Measurements from ENCODE around the gene DIPK1B.

DIPK1B gene

DNA sequence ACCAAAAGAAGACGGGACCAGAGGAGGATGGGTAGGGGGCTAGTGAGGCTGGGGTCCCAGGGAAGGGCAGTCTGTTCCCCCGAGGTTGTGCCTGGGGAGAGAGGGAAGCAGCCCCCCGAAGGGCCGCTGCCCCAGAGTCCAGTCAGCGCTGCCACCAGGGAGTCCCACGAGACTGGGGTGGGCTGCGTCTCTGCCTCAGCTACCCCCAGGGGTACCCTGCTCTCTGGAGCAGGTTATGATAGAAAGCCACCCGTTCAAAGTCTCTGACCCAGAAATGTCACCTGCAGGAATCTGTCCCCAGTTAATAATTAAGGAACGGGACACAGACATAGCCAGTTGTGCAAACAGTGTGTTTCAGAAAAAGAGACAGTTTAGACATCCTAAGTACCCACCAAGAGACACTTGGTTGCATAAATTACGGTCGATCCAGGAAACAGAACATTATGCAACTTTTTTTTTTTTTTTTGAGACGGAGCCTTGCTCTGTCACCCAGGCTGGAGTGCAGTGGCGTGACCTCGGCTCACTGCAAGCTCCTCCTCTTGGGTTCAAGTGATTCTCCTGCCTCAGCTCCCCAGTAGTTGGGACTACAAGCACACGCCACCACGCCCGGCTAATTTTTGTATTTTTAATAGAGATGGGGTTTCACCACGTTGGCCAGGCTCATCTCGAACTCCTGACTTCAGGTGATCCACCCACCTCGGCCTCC is 14.4 kb upstream of the DIPK1B start:
- Histone ChIP-seq H2BK120ac (ENCODE audit: low read depth, low read length) (no peak overlapping the region), H3K4me1 (ENCODE audit: control insufficient read depth, low read depth, low read length) (peaks cover 2% of the 10 kb centered on the region), H2AK5ac (ENCODE audit: low read length) (no peak overlapping the region), H4K8ac (ENCODE audit: low read depth, low read length) (no peak overlapping the region), H3K79me2 (ENCODE audit: control insufficient read depth, insufficient read depth, low read length) (no peaks in the 10 kb centered on the region), H4K5ac (ENCODE audit: low read length) (no peak overlapping the region), H3K27ac (ENCODE audit: low read depth, low read length) (no peak overlapping the region), H3K27me3 (ENCODE audit: insufficient read depth, low read length, poor library complexity) (no peaks in the 10 kb centered on the region), H3K23ac (ENCODE audit: low read length) (no peak overlapping the region), H2BK15ac (replicated peaks; ENCODE audit: low read depth) (no peak overlapping the region), H3K18ac (ENCODE audit: low read length) (no peak overlapping the region), H3K4ac (ENCODE audit: low read depth, low read length) (no peak overlapping the region), H3K4me2 (ENCODE audit: low read length) (no peak overlapping the region), H3K9ac (ENCODE audit: low read length) (no peak overlapping the region), H3K79me1 (ENCODE audit: low read length) (no peaks in the 10 kb centered on the region), H2BK5ac (ENCODE audit: low read length) (no peak overlapping the region), H3K36me3 (ENCODE audit: control insufficient read depth, insufficient read depth, low read length) (no peaks in the 10 kb centered on the region), H3K4me3 (ENCODE audit: low read length) (no peak overlapping the region), H3K56ac (ENCODE audit: low read length) (no peak overlapping the region)
- WGBS (ENCODE audit: extremely low coverage, insufficient coverage, low lambda C conversion rate), result no CpG with 5 or more reads among the region's 20 CpGs
- DNase-seq, result no peak

DNA sequence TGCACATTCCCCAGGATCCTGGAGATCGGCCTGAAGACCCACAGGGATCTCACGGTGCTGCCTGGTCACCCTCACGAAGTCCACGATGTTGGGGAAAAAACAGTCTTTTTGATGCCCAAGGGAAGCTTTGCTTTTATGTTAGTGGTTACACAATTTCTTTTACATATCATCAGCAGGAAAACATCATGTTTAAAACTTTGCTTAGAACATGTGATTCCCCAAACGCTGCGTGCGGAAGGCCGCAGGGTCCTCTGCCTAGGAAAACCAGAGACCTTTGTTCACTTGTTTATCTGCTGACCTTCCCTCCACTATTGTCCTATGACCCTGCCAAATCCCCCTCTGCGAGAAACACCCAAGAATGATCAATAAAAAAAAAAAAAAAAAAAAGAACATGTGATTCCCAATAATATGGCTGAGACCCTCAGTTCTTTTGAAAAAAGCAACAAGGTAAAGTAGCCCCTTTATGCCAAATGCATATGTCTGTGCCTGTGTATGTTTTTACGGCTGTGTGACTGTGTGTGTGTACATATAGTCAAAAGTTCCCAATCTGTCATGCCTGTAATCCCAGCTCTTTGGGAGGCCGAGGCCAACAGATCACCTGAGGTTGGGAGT is 13.6 kb upstream of the DIPK1B start:
- Histone ChIP-seq H3K79me1 (ENCODE audit: low read length) (no peaks in the 10 kb centered on the region), H3K27me3 (ENCODE audit: insufficient read depth, low read length, poor library complexity) (no peaks in the 10 kb centered on the region), H3K4ac (ENCODE audit: low read depth, low read length) (no peak overlapping the region), H3K4me2 (ENCODE audit: low read length) (no peak overlapping the region), H2BK5ac (ENCODE audit: low read length) (no peak overlapping the region), H3K23ac (ENCODE audit: low read length) (no peak overlapping the region), H3K9ac (ENCODE audit: low read length) (no peak overlapping the region), H3K4me3 (ENCODE audit: low read length) (no peak overlapping the region), H3K79me2 (ENCODE audit: control insufficient read depth, insufficient read depth, low read length) (no peaks in the 10 kb centered on the region), H4K5ac (ENCODE audit: low read length) (no peak overlapping the region), H3K36me3 (ENCODE audit: control insufficient read depth, insufficient read depth, low read length) (no peaks in the 10 kb centered on the region), H2BK15ac (replicated peaks; ENCODE audit: low read depth) (no peak overlapping the region), H3K4me1 (ENCODE audit: control insufficient read depth, low read depth, low read length) (peaks cover 2% of the 10 kb centered on the region), H3K18ac (ENCODE audit: low read length) (no peak overlapping the region), H3K56ac (ENCODE audit: low read length) (no peak overlapping the region), H2BK120ac (ENCODE audit: low read depth, low read length) (no peak overlapping the region), H3K27ac (ENCODE audit: low read depth, low read length) (no peak overlapping the region), H2AK5ac (ENCODE audit: low read length) (no peak overlapping the region), H4K8ac (ENCODE audit: low read depth, low read length) (no peak overlapping the region)
- WGBS (ENCODE audit: extremely low coverage, insufficient coverage, low lambda C conversion rate), result no CpG with 5 or more reads among the region's 11 CpGs
- DNase-seq, result no peak

GRCh38 chr9:136700304-136700703 is 12.1 kb upstream of the DIPK1B start:
- Histone ChIP-seq H3K79me1 (ENCODE audit: low read length) (no peaks in the 10 kb centered on the region), H4K8ac (ENCODE audit: low read depth, low read length) (no peak overlapping the region), H3K23ac (ENCODE audit: low read length) (no peak overlapping the region), H3K27ac (ENCODE audit: low read depth, low read length) (no peak overlapping the region), H3K36me3 (ENCODE audit: control insufficient read depth, insufficient read depth, low read length) (no peaks in the 10 kb centered on the region), H2AK5ac (ENCODE audit: low read length) (no peak overlapping the region), H4K5ac (ENCODE audit: low read length) (no peak overlapping the region), H3K18ac (ENCODE audit: low read length) (no peak overlapping the region), H3K9ac (ENCODE audit: low read length) (no peak overlapping the region), H3K79me2 (ENCODE audit: control insufficient read depth, insufficient read depth, low read length) (no peaks in the 10 kb centered on the region), H3K4me3 (ENCODE audit: low read length) (no peak overlapping the region), H2BK5ac (ENCODE audit: low read length) (no peak overlapping the region), H2BK120ac (ENCODE audit: low read depth, low read length) (no peak overlapping the region), H3K56ac (ENCODE audit: low read length) (no peak overlapping the region), H2BK15ac (replicated peaks; ENCODE audit: low read depth) (no peak overlapping the region), H3K27me3 (ENCODE audit: insufficient read depth, low read length, poor library complexity) (no peaks in the 10 kb centered on the region), H3K4me2 (ENCODE audit: low read length) (no peak overlapping the region), H3K4me1 (ENCODE audit: control insufficient read depth, low read depth, low read length) (peaks cover 2% of the 10 kb centered on the region), H3K4ac (ENCODE audit: low read depth, low read length) (no peak overlapping the region)
- DNase-seq, result no peak
- WGBS (ENCODE audit: extremely low coverage, insufficient coverage, low lambda C conversion rate), result no CpG with 5 or more reads among the region's 13 CpGs

DNA sequence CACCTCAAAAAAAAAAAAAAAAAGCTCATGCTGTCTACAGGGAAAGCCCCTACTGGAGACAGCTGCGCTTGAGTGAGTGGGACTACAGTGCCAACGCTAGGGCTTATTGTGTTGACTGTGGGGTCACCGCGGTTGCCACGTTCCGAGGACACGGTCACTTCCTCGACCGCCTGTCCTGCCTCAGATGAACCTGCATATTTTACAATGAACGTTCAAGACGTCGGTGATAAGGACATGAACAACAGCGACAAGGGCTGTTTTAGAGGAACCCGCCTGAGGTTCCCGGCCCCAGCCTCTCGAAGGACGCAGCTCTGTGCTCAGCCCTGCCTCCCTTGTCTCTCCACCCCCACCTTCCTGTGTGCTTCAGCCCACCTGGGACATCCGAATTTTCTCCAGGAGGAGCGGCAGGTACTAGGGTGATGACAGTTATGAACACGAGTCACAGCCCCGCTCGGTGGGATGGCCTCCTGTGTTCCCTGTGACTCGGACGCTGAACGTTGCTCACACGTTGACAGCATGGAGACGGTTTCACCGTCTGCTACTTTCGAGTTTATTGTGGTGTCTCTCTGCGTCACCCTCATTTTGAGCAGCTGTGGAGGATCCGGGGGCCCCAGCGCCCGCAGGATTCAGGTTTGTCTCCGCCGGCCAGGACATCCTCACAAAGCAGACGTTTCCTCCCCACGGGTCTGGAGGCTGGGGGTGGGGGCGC is 11.3 kb upstream of the DIPK1B start:
- Histone ChIP-seq H3K18ac (ENCODE audit: low read length) (no peak overlapping the region), H2BK15ac (replicated peaks; ENCODE audit: low read depth) (no peak overlapping the region), H3K23ac (ENCODE audit: low read length) (no peak overlapping the region), H3K4ac (ENCODE audit: low read depth, low read length) (no peak overlapping the region), H2AK5ac (ENCODE audit: low read length) (no peak overlapping the region), H3K4me1 (ENCODE audit: control insufficient read depth, low read depth, low read length) (peaks cover 2% of the 10 kb centered on the region), H3K4me3 (ENCODE audit: low read length) (no peak overlapping the region), H3K79me1 (ENCODE audit: low read length) (no peaks in the 10 kb centered on the region), H3K79me2 (ENCODE audit: control insufficient read depth, insufficient read depth, low read length) (no peaks in the 10 kb centered on the region), H3K27me3 (ENCODE audit: insufficient read depth, low read length, poor library complexity) (no peaks in the 10 kb centered on the region), H4K8ac (ENCODE audit: low read depth, low read length) (no peak overlapping the region), H3K27ac (ENCODE audit: low read depth, low read length) (no peak overlapping the region), H3K4me2 (ENCODE audit: low read length) (no peak overlapping the region), H3K36me3 (ENCODE audit: control insufficient read depth, insufficient read depth, low read length) (no peaks in the 10 kb centered on the region), H2BK5ac (ENCODE audit: low read length) (no peak overlapping the region), H3K9ac (ENCODE audit: low read length) (no peak overlapping the region), H2BK120ac (ENCODE audit: low read depth, low read length) (no peak overlapping the region), H3K56ac (ENCODE audit: low read length) (no peak overlapping the region), H4K5ac (ENCODE audit: low read length) (no peak overlapping the region)
- WGBS (ENCODE audit: extremely low coverage, insufficient coverage, low lambda C conversion rate), result no CpG with 5 or more reads among the region's 38 CpGs
- no peak for DNase-seq

GRCh38 chr9:136701668-136702053 is 10.7 kb upstream of the DIPK1B start:
- Histone ChIP-seq H3K79me1 (ENCODE audit: low read length) (no peaks in the 10 kb centered on the region), H3K4me2 (ENCODE audit: low read length) (no peak overlapping the region), H2AK5ac (ENCODE audit: low read length) (no peak overlapping the region), H3K23ac (ENCODE audit: low read length) (no peak overlapping the region), H3K79me2 (ENCODE audit: control insufficient read depth, insufficient read depth, low read length) (no peaks in the 10 kb centered on the region), H3K36me3 (ENCODE audit: control insufficient read depth, insufficient read depth, low read length) (no peaks in the 10 kb centered on the region), H3K27ac (ENCODE audit: low read depth, low read length) (no peak overlapping the region), H3K18ac (ENCODE audit: low read length) (no peak overlapping the region), H3K9ac (ENCODE audit: low read length) (no peak overlapping the region), H4K8ac (ENCODE audit: low read depth, low read length) (no peak overlapping the region), H3K56ac (ENCODE audit: low read length) (no peak overlapping the region), H3K4me3 (ENCODE audit: low read length) (no peak overlapping the region), H3K27me3 (ENCODE audit: insufficient read depth, low read length, poor library complexity) (no peaks in the 10 kb centered on the region), H2BK5ac (ENCODE audit: low read length) (no peak overlapping the region), H3K4ac (ENCODE audit: low read depth, low read length) (no peak overlapping the region), H2BK15ac (replicated peaks; ENCODE audit: low read depth) (no peak overlapping the region), H4K5ac (ENCODE audit: low read length) (no peak overlapping the region), H3K4me1 (ENCODE audit: control insufficient read depth, low read depth, low read length) (peaks cover 2% of the 10 kb centered on the region), H2BK120ac (ENCODE audit: low read depth, low read length) (no peak overlapping the region)
- DNase-seq, result no peak
- no CpG with 5 or more reads among the region's 10 CpGs for WGBS (ENCODE audit: extremely low coverage, insufficient coverage, low lambda C conversion rate)

Data from mesendoderm (in vitro differentiated cells).